KMS-11 (cell line): Measurements from ENCODE around the gene UBR2.

Source experiments
- H2AFZ ChIP-seq: fragments of 200-600 bp; sonication (generic); 2 replicates; pipeline ENCODE4 v1.6.1; 2016; ENCODE audit warnings: antibody characterized with exemption, mixed run types, low read depth
- H3K27ac ChIP-seq: fragments of 200-600 bp; sonication (generic); 2 replicates; pipeline ENCODE4 v1.6.1; 2016; ENCODE audit warnings: mild to moderate bottlenecking, mixed run types
- H3K27me3 ChIP-seq: fragments of 200-600 bp; sonication (generic); 2 replicates; pipeline ENCODE4 v1.6.1; 2017; ENCODE audit warnings: mild to moderate bottlenecking, low read depth, mixed run types, moderate library complexity; ENCODE audit not compliant: insufficient read depth
- H3K36me3 ChIP-seq: fragments of 200-600 bp; sonication (generic); 2 replicates; pipeline ENCODE4 v1.6.1; 2017; ENCODE audit warnings: mild to moderate bottlenecking, mixed run types; ENCODE audit not compliant: insufficient read depth
- H3K4me1 ChIP-seq: fragments of 200-600 bp; sonication (generic); 2 replicates; pipeline ENCODE4 v1.6.1; 2016; ENCODE audit warnings: mild to moderate bottlenecking, low read depth, mixed run types; ENCODE audit not compliant: poor library complexity, severe bottlenecking
- H3K4me2 ChIP-seq: fragments of 200-600 bp; sonication (generic); 2 replicates; pipeline ENCODE4 v1.7.0; 2016; ENCODE audit warnings: mild to moderate bottlenecking, mixed run types
- H3K4me3 ChIP-seq: fragments of 200-600 bp; sonication (generic); IDR thresholded peaks from 2 replicates; pipeline ENCODE4 v1.6.1; 2017; ENCODE audit warnings: low read depth, low read length, mixed read lengths; ENCODE audit not compliant: insufficient read depth
- H3K79me2 ChIP-seq: fragments of 200-600 bp; sonication (generic); 2 replicates; pipeline ENCODE4 v1.6.1; 2016; ENCODE audit warnings: low read depth, mixed run types; ENCODE audit not compliant: insufficient read depth
- H3K9ac ChIP-seq: fragments of 200-600 bp; sonication (generic); 2 replicates; pipeline ENCODE4 v1.6.1; 2016; ENCODE audit warnings: mild to moderate bottlenecking, mixed run types
- H4K20me1 ChIP-seq: fragments of 200-600 bp; sonication (generic); 2 replicates; pipeline ENCODE4 v1.6.1; 2016; ENCODE audit warnings: mild to moderate bottlenecking, mixed run types; ENCODE audit not compliant: insufficient read depth
- CTCF ChIP-seq: fragments of 200-600 bp; sonication (generic); conservative IDR thresholded peaks from 2 replicates; pipeline ENCODE4 v1.6.1; 2017; ENCODE audit warnings: low read depth, mild to moderate bottlenecking, antibody characterized with exemption, low read length, moderate library complexity, mixed read lengths

The UBR2 gene

GRCh38 chr6:42707595-42707994 lies 143.8 kb downstream of the UBR2 start:
- Histone ChIP-seq H2AFZ (no peak overlapping the region), H3K9ac (no peak overlapping the region), H3K27me3 (no peaks in the 10 kb centered on the region), H3K4me1 (no peaks in the 10 kb centered on the region), H3K4me3 (no peak overlapping the region), H3K36me3 (no peaks in the 10 kb centered on the region), H3K4me2 (no peak overlapping the region), H4K20me1 (no peaks in the 10 kb centered on the region), H3K27ac (no peak overlapping the region), H3K79me2 (no peaks in the 10 kb centered on the region)
- TF ChIP-seq CTCF = no peak

GRCh38 chr6:42708096-42708495 lies 144.3 kb downstream of the UBR2 start:
- H3K4me2 ChIP-seq = no peak overlapping the region
- no peaks in the 10 kb centered on the region for H3K27me3 ChIP-seq
- H3K36me3 ChIP-seq = no peaks in the 10 kb centered on the region
- no peak for TF ChIP-seq CTCF
- no peak overlapping the region for H3K27ac ChIP-seq
- no peaks in the 10 kb centered on the region for H4K20me1 ChIP-seq
- no peaks in the 10 kb centered on the region for H3K4me1 ChIP-seq
- no peaks in the 10 kb centered on the region for H3K79me2 ChIP-seq
- H3K4me3 ChIP-seq = no peak overlapping the region
- H2AFZ ChIP-seq = no peak overlapping the region
- no peak overlapping the region for H3K9ac ChIP-seq

GRCh38 chr6:42709871-42710270 lies 146.0 kb downstream of the UBR2 start:
- H3K4me2 ChIP-seq = no peak overlapping the region
- H3K4me1 ChIP-seq = no peaks in the 10 kb centered on the region
- TF ChIP-seq CTCF = no peak
- H3K4me3 ChIP-seq = no peak overlapping the region
- no peaks in the 10 kb centered on the region for H3K36me3 ChIP-seq
- no peaks in the 10 kb centered on the region for H4K20me1 ChIP-seq
- no peaks in the 10 kb centered on the region for H3K27me3 ChIP-seq
- H3K9ac ChIP-seq = no peak overlapping the region
- H2AFZ ChIP-seq = no peak overlapping the region
- H3K79me2 ChIP-seq = no peaks in the 10 kb centered on the region
- no peak overlapping the region for H3K27ac ChIP-seq

GRCh38 chr6:42710316-42710715 lies 146.5 kb downstream of the UBR2 start:
- H4K20me1 ChIP-seq = no peaks in the 10 kb centered on the region
- H3K4me3 ChIP-seq = no peak overlapping the region
- H3K27me3 ChIP-seq = no peaks in the 10 kb centered on the region
- TF ChIP-seq CTCF = no peak
- no peak overlapping the region for H3K27ac ChIP-seq
- no peak overlapping the region for H3K4me2 ChIP-seq
- H3K36me3 ChIP-seq = no peaks in the 10 kb centered on the region
- no peak overlapping the region for H3K9ac ChIP-seq
- no peak overlapping the region for H2AFZ ChIP-seq
- no peaks in the 10 kb centered on the region for H3K79me2 ChIP-seq
- no peaks in the 10 kb centered on the region for H3K4me1 ChIP-seq

- Histone ChIP-seq H3K27me3 (no peaks in the 10 kb centered on the region), H3K4me3 (no peak overlapping the region), H4K20me1 (no peaks in the 10 kb centered on the region), H3K79me2 (no peaks in the 10 kb centered on the region), H3K36me3 (no peaks in the 10 kb centered on the region), H2AFZ (no peak overlapping the region), H3K4me1 (no peaks in the 10 kb centered on the region), H3K27ac (no peak overlapping the region), H3K4me2 (no peak overlapping the region), H3K9ac (no peak overlapping the region)
- TF ChIP-seq CTCF = no peak
Observed at GRCh38 chr6:42711930-42712329, 148.1 kb downstream of the UBR2 start.
